BE2C (cell line): Measurements from ENCODE around the gene COL15A1.
A peak's percentile ranks its signal among the peaks of the same experiment; 100 is the strongest.

Experiments
- DNase-seq: peaks from one replicate; pipeline ENCODE4 v3.0.0-alpha.2; 2020
- H3K27me3 ChIP-seq: fragments of 250-450 bp; sonication (Bioruptor Pico); 2 replicates; pipeline ENCODE4 v1.5.1; 2020; ENCODE audit warnings: mild to moderate bottlenecking
- H3K36me3 ChIP-seq: fragments of 250-450 bp; sonication (Bioruptor Pico); 2 replicates; pipeline ENCODE4 v1.5.1; 2020; ENCODE audit warnings: mild to moderate bottlenecking
- H3K4me1 ChIP-seq: fragments of 250-450 bp; sonication (Bioruptor Pico); 2 replicates; pipeline ENCODE4 v1.5.1; 2020
- H3K4me3 ChIP-seq: 2 replicates; pipeline ENCODE4 v1.5.1; 2011; ENCODE audit warnings: low read depth, low read length
- H3K9me3 ChIP-seq: fragments of 250-450 bp; sonication (Bioruptor Pico); 2 replicates; pipeline ENCODE4 v1.5.1; 2020
- CTCF ChIP-seq: IDR thresholded peaks from 2 replicates; pipeline ENCODE4 v1.5.1; 2012; ENCODE audit warnings: mild to moderate bottlenecking, low read depth, low read length

COL15A1 gene

DNA sequence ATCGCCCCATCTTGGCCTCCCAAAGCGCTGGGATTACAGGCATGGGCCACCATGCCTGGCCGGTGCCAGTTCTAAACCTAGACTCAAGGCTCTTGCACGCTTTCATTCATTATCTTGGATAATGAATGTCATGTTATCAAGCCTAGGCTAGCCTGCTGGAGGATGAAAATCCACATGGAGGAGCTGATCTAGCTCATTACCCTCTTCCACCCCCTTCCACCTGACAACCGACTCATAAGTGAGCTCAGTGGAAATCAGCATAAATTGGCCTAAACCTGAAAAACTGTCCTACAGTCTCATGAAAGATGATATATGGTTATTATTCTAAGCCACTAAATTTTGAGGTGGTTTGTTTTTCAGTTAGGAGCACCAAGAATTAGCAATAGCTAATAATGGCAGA, 157.6 kb downstream of the COL15A1 start:
- no peak for DNase-seq
- TF ChIP-seq CTCF = no peak
- Histone ChIP-seq H3K4me1 (no peaks in the 10 kb centered on the region; the same call in 1 of the 2 replicates), H3K9me3 (peaks cover 2% of the 10 kb centered on the region; the same call in 1 of the 2 replicates), H3K36me3 (no peaks in the 10 kb centered on the region), H3K27me3 (peaks cover 6% of the 10 kb centered on the region; the same call in 1 of the 2 replicates), H3K4me3 (no peak overlapping the region)

DNA sequence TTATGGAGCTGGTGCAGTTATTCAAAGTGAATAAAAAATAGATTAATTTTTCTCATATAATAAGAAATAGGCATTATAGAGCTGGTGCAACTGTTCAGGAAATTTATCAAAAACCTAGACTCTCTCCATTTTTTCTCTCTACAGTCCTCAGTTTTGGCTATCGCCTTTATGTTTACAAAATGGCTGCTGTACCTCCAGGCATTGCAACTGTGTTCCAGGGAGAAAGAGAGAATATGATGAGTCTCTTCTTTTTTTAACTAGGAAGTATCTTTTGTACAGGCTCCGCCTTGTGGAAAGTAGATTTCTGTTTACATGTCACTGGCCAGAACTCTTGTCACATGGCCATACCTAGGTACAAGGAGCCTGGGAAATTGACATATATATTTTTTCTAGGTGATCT, 158.1 kb downstream of the COL15A1 start:
- no peak for TF ChIP-seq CTCF
- H3K4me1 ChIP-seq = no peaks in the 10 kb centered on the region; the same call in 1 of the 2 replicates
- H3K9me3 ChIP-seq = peaks cover 2% of the 10 kb centered on the region; the same call in 1 of the 2 replicates
- H3K27me3 ChIP-seq = peaks cover 4% of the 10 kb centered on the region; the same call in 1 of the 2 replicates
- no peaks in the 10 kb centered on the region for H3K36me3 ChIP-seq
- no peak overlapping the region for H3K4me3 ChIP-seq
- no peak for DNase-seq

DNA sequence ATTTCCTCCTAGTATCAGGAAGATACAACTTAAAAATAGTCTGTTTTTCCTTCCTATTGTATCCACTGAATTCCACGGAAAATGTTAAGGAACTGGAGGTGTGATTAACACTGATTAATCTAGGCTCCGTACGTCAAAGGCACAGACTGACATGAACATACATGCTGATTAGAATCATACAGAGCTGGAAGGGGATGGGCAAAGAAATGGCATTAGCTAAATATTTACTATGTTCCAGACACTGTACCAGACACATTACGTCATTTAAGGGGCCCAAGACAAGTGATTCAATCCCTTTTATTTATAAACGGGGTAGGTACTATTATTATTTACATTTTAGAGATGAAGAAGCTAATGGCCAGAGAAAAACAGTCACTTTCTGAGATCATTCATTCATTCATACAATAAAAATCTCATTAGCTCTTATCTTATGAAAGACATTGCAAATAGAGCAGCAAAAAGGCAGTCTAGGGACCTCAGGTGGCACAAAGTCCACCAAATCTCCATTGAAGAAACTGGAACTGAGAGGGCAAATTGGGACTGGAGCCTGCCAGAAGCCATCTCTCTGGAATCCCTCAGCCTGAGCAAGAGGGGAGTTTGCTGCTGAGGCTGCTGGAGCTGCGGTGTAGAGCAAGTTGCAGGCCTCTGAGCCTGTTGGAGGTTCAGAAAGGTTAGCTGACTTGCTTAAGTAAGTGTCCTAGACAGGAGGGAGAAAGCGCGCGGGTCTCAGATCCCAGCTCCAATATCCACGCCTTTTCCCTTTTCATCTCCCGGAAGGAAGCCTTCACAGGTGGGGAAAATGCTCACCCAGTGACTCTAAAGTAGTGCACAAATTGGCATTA, 159.6 kb downstream of the COL15A1 start:
- peaks cover 2% of the 10 kb centered on the region; the same call in 1 of the 2 replicates for H3K9me3 ChIP-seq
- H3K36me3 ChIP-seq = no peaks in the 10 kb centered on the region
- H3K4me1 ChIP-seq = no peaks in the 10 kb centered on the region; the same call in 1 of the 2 replicates
- peaks cover 2% of the 10 kb centered on the region; the same call in 1 of the 2 replicates for H3K27me3 ChIP-seq
- no peak for DNase-seq
- no peak overlapping the region for H3K4me3 ChIP-seq
- TF ChIP-seq CTCF = no peak

- Histone ChIP-seq H3K4me3 (peak overlapping the region; percentile 48), H3K9me3 (peaks cover 2% of the 10 kb centered on the region; the same call in 1 of the 2 replicates), H3K36me3 (no peaks in the 10 kb centered on the region), H3K27me3 (no peaks in the 10 kb centered on the region), H3K4me1 (no peaks in the 10 kb centered on the region; the same call in 1 of the 2 replicates)
- no peak for DNase-seq
- no peak for TF ChIP-seq CTCF
Observed at GRCh38 chr9:99103901-99104458, 160.3 kb downstream of the COL15A1 start.

DNA sequence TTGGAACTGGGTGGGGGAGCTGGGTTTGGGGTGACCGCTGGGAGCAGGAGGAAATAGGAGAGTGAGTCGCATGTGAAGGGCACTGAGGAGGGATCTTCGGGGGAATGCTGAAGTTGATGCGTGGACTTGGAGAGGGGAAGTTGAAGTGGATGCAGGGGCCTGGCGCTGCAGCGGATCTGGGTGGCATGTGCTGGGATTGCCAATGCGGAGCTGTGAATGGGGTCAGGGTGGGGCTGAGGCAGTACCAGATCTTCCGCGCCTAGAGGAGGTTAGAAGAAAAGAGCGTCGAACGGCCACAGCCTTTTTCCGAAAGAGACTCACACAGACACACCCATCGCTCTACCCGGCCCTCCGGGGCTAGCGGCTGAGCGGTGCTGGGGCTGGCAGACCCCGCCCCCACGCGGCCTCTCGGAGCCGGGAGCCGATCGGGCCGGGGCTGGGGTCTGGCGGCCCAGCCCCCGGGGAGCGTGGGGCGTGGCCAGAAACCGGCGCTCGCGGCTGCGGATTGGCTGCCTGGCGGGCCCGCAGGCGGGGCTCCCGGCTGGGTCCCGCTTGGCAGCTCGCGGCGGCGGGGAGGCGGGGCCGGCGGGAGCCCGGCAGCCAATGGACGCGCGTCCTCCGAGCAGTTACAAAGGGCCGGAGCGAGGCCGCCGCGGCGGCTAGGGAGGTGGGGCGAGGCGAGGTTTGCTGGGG, 160.9 kb downstream of the COL15A1 start, which contains the start of gene TGFBR1:
Gene TGFBR1 (plus strand): TSS at position 655 of the 693 bp plus-strand sequence. CDS start 93 bp downstream, outside the sequence.
- Histone ChIP-seq H3K27me3 (no peaks in the 10 kb centered on the region), H3K9me3 (peaks cover 2% of the 10 kb centered on the region; the same call in 1 of the 2 replicates), H3K36me3 (no peaks in the 10 kb centered on the region), H3K4me3 (peak within 1 kb of the TSS; percentile 73), H3K4me1 (no peaks in the 10 kb centered on the region; the same call in 1 of the 2 replicates)
- no peak for TF ChIP-seq CTCF
- DNase-seq = peak; percentile 97
